HCT116 (cell line): ENCODE measurements around the gene PPFIA2. TPM values are rescaled to one million over a fixed set of nuclear protein-coding genes. Genes with fewer than 3 reads are reported as not detected.
A peak's percentile ranks its signal among the peaks of the same experiment; 100 is the strongest.
"Not testable (repeated sequence)": the region's sequence is repeated elsewhere in the genome, so short reads cannot be mapped to it uniquely, and the experiment has no call there.

Experiments
- ATAC-seq: fragments of 200-7000 bp; cut with Tn5 transposase; 2 replicates; pipeline ENCODE4 v1.9.1; 2020; ENCODE audit warnings: mild to moderate bottlenecking, moderate library complexity
- BruUV-seq: library from RNA; stranded (reverse); fragments of 400-500 nt; replicated peaks from 2 replicates; lab custom pipeline; 2021; lab: Mats Ljungman, UMichigan
- CTCF ChIA-PET: fragments of 300-600 bp; sonication (Branson Sonifier 250); formaldehyde crosslinking; loops from one replicate; lab custom pipeline; 2021; ENCODE audit warnings: antibody characterized with exemption; lab: Charles Lee
- POLR2A ChIA-PET: fragments of 300-600, 350-600 bp; sonication (Branson Sonifier 250); formaldehyde crosslinking; loops from one replicate; lab custom pipeline; 2021; ENCODE audit warnings: antibody characterized with exemption; lab: Charles Lee
- RAD21 ChIA-PET, 2 experiments: fragments of 300-600 bp; sonication (Branson Sonifier 250); formaldehyde crosslinking; loops; one replicate each; lab custom pipeline; 2023; ENCODE audit warnings: low total read pairs in 2 of 2; ENCODE audit not compliant: uncharacterized antibody in 2 of 2, unreplicated experiment in 2 of 2, low non-redundant PET in 1 of 2; lab: Charles Lee
- DNase-seq: peaks from one replicate; pipeline ENCODE4 v3.0.0-alpha.2; 2010; ENCODE audit warnings: low read depth, low spot score
- H2AFZ ChIP-seq: fragments of 200-600 bp; shearing (Covaris generic), sonication (generic); 2 replicates; pipeline ENCODE4 v1.6.1; 2017; ENCODE audit warnings: low read depth, mixed run types, mixed read lengths, antibody characterized with exemption, low read length; ENCODE audit not compliant: poor library complexity, severe bottlenecking
- H3K27ac ChIP-seq: 2 replicates; pipeline ENCODE4 v1.5.1; 2012; ENCODE audit warnings: low read depth, low read length
- H3K27me3 ChIP-seq: fragments of 200-600 bp; sonication (generic); 2 replicates; pipeline ENCODE4 v1.6.1; 2016; ENCODE audit warnings: mixed run types, low read length, mixed read lengths; ENCODE audit not compliant: insufficient read depth
- H3K36me3 ChIP-seq, 2 experiments: fragments of 200-500 bp in 1 of 2; fragments of 200-600 bp in 1 of 2; sonication (Bioruptor generic) in 1 of 2; sonication (generic) in 1 of 2; 2 replicates each; pipeline versions ENCODE4 v1.5.1 to v1.6.1; 2014 to 2016; ENCODE audit warnings: low read length in 2 of 2, inconsistent platforms in 1 of 2, mixed read lengths in 1 of 2, mixed run types in 1 of 2; ENCODE audit not compliant: insufficient read depth in 2 of 2, control insufficient read depth in 1 of 2
- H3K4me1 ChIP-seq, 2 experiments: fragments of 200-600 bp in 1 of 2; sonication (generic) in 1 of 2; 2 replicates each; pipeline versions ENCODE4 v1.5.1 to v1.6.1; 2012 to 2017; ENCODE audit warnings: low read length in 2 of 2, inconsistent platforms in 1 of 2, mild to moderate bottlenecking in 1 of 2, mixed read lengths in 1 of 2, mixed run types in 1 of 2, moderate library complexity in 1 of 2; ENCODE audit not compliant: insufficient read depth in 2 of 2, control insufficient read depth in 1 of 2
- H3K4me2 ChIP-seq: fragments of 200-600 bp; sonication (generic); 2 replicates; pipeline ENCODE4 v1.6.1; 2017; ENCODE audit warnings: mixed run types, low read length, mixed read lengths
- H3K4me3 ChIP-seq, 2 experiments: fragments of 200-600 bp in 1 of 2; sonication (generic) in 1 of 2; replicated peaks in 1 of 2; 2 replicates each; pipeline ENCODE4 v1.5.1; 2011 to 2016; ENCODE audit warnings: low read length in 2 of 2, control low read depth in 1 of 2, low read depth in 1 of 2, mild to moderate bottlenecking in 1 of 2, mixed read lengths in 1 of 2, mixed run types in 1 of 2
- H3K79me2 ChIP-seq: fragments of 200-600 bp; sonication (generic); 2 replicates; pipeline ENCODE4 v1.6.1; 2017; ENCODE audit warnings: mild to moderate bottlenecking, mixed run types, low read length, moderate library complexity, mixed read lengths; ENCODE audit not compliant: insufficient read depth
- H3K9ac ChIP-seq: fragments of 200-600 bp; sonication (generic); 2 replicates; pipeline ENCODE4 v1.6.1; 2016; ENCODE audit warnings: low read length, mixed read lengths
- H3K9me2 ChIP-seq: fragments of 200-600 bp; sonication (generic), shearing (Covaris generic); 2 replicates; pipeline ENCODE4 v1.6.1; 2017; ENCODE audit warnings: mixed run types, mild to moderate bottlenecking, moderate library complexity; ENCODE audit not compliant: insufficient read depth
- H3K9me3 ChIP-seq, 2 experiments: fragments of 200-500 bp in 1 of 2; fragments of 200-600 bp in 1 of 2; sonication (Bioruptor generic) in 1 of 2; sonication (generic) in 1 of 2; 2 replicates each; pipeline ENCODE4 v1.6.1; 2014 to 2017; ENCODE audit warnings: low read length in 2 of 2, mixed read lengths in 2 of 2, inconsistent platforms in 1 of 2, low read depth in 1 of 2, mild to moderate bottlenecking in 1 of 2, mixed run types in 1 of 2, moderate library complexity in 1 of 2; ENCODE audit not compliant: control insufficient read depth in 1 of 2, insufficient read depth in 1 of 2
- H4K20me1 ChIP-seq: fragments of 200-600 bp; sonication (generic), shearing (Covaris generic); 2 replicates; pipeline ENCODE4 v1.6.1; 2017; ENCODE audit warnings: mixed run types, mild to moderate bottlenecking, moderate library complexity; ENCODE audit not compliant: insufficient read depth
- FOSL1 ChIP-seq: IDR thresholded peaks from 2 replicates; pipeline ENCODE4 v1.6.1; 2012; ENCODE audit warnings: low read depth
- JUND ChIP-seq: IDR thresholded peaks from 2 replicates; pipeline ENCODE4 v1.6.1; 2012
- MAX ChIP-seq: IDR thresholded peaks from 2 replicates; pipeline ENCODE4 v1.6.1; 2012
- SIN3A ChIP-seq: IDR thresholded peaks from 2 replicates; pipeline ENCODE4 v1.6.1; 2012; ENCODE audit warnings: low read depth
- ZFX ChIP-seq: fragments of 450-650 bp; IDR thresholded peaks from 2 replicates; pipeline ENCODE4 v1.6.1; 2017
- intact Hi-C: fragments of 100-400 bp; cut with micrococcal nuclease; formaldehyde crosslinking; loops from 2 replicates; pipeline ENCODE4 v1.10.0; 2022
- total RNA-seq: library from RNA; stranded (reverse); gene quantifications from one replicate; pipeline ENCODE4 v1.2.1, GENCODE V29; 2021; ENCODE audit not compliant: unreplicated experiment

Gene PPFIA2
- total RNA-seq, 1 experiment from 2014 or later, result not detected

GRCh38 chr12:81211306-81211705 lies 547.8 kb downstream of the PPFIA2 start:
- POLR2A ChIA-PET, result no interaction called here
- H3K4me1 ChIP-seq, result peaks cover 0 to 9% of the 10 kb centered on the region in 2 experiments; a peak in 2 of 4 replicates
- no peak overlapping the region for H3K9ac ChIP-seq
- no peak for ATAC-seq
- CTCF ChIA-PET, result no interaction called here
- H3K4me3 ChIP-seq, result no peak overlapping the region
- intact Hi-C loops, result no loop called here
- no peaks in the 10 kb centered on the region for H3K36me3 ChIP-seq
- RAD21 ChIA-PET, result no interaction called here
- H3K9me2 ChIP-seq, result no peaks in the 10 kb centered on the region
- no peaks in the 10 kb centered on the region for H3K9me3 ChIP-seq
- TF ChIP-seq ZFX, result no peak
- no peak for TF ChIP-seq FOSL1
- no peak for TF ChIP-seq MAX
- TF ChIP-seq SIN3A, result no peak
- TF ChIP-seq, all 23 proteins: peak for 0
- no peaks in the 10 kb centered on the region for H3K79me2 ChIP-seq
- H4K20me1 ChIP-seq, result no peaks in the 10 kb centered on the region
- no TSS peak for BruUV-seq
- no peak overlapping the region for H3K27ac ChIP-seq
- no peaks in the 10 kb centered on the region for H3K27me3 ChIP-seq
- no peak overlapping the region for H2AFZ ChIP-seq
- DNase-seq, result no peak
- no peak overlapping the region for H3K4me2 ChIP-seq

- H3K9me3 ChIP-seq, H3K36me3 ChIP-seq, POLR2A ChIA-PET, intact Hi-C loops, H3K9ac ChIP-seq, H3K9me2 ChIP-seq, BruUV-seq, CTCF ChIA-PET, H3K4me3 ChIP-seq, H3K27me3 ChIP-seq, H3K27ac ChIP-seq, H3K79me2 ChIP-seq, ATAC-seq, H4K20me1 ChIP-seq, RAD21 ChIA-PET, H3K4me1 ChIP-seq: not testable (repeated sequence)
- 0 out of 2 replicates have a peak, but pooled peaks have one; percentile 12 for TF ChIP-seq JUND
- peak overlapping the region; percentile 33 for H3K4me2 ChIP-seq
- H2AFZ ChIP-seq, result peak overlapping the region; percentile 22
- DNase-seq, result peak; percentile 8
Observed at GRCh38 chr12:81209772-81210225, 549.4 kb downstream of the PPFIA2 start.
